Type B pancreatic cell (in vitro differentiated cells): Measurements from ENCODE around the gene ZSWIM6. TPM values are rescaled to one million over a fixed set of nuclear protein-coding genes. Genes with fewer than 3 reads are reported as not detected.

Source experiments
- DNase-seq: peaks from one replicate; pipeline ENCODE4 v3.0.0; 2021; ENCODE audit warnings: mixed read lengths; ENCODE audit not compliant: unreplicated experiment; ENCODE audit errors: extremely low spot score
- H3K27ac Mint-ChIP-seq: 2 replicates; pipeline ENCODE4 v1.8.0; 2021; ENCODE audit warnings: mild to moderate bottlenecking, mixed read lengths
- H3K27me3 Mint-ChIP-seq: 2 replicates; pipeline ENCODE4 v1.8.0; 2021; ENCODE audit warnings: mixed read lengths
- H3K36me3 Mint-ChIP-seq: 2 replicates; pipeline ENCODE4 v1.8.0; 2021; ENCODE audit warnings: mixed read lengths
- H3K4me1 Mint-ChIP-seq: one replicate; pipeline ENCODE4 v1.8.0; 2021; ENCODE audit warnings: mixed read lengths; ENCODE audit not compliant: unreplicated experiment
- H3K4me3 Mint-ChIP-seq: 2 replicates; pipeline ENCODE4 v1.8.0; 2021; ENCODE audit warnings: mild to moderate bottlenecking, mixed read lengths
- H3K9me3 Mint-ChIP-seq: 2 replicates; pipeline ENCODE4 v1.8.0; 2021; ENCODE audit warnings: mixed read lengths
- CTCF ChIP-seq: fragments of 200-600 bp; sonication (generic); conservative IDR thresholded peaks from 2 replicates; pipeline ENCODE4 v1.5.0; 2021; ENCODE audit warnings: antibody characterized with exemption, mild to moderate bottlenecking
- total RNA-seq: library from RNA; stranded (reverse); gene quantifications from 2 replicates; pipeline ENCODE4 v1.2.1, GENCODE V29; 2021; ENCODE audit warnings: low replicate concordance

The ZSWIM6 gene
- total RNA-seq, 1 donor from 2014 or later = 24.6 TPM

- Mint-ChIP-seq H3K4me1 (no peaks in the 10 kb centered on the region), H3K9me3 (peaks cover 9% of the 10 kb centered on the region), H3K36me3 (no peaks in the 10 kb centered on the region), H3K27ac (no peak overlapping the region), H3K27me3 (no peaks in the 10 kb centered on the region), H3K4me3 (no peak overlapping the region)
- DNase-seq = no peak
- TF ChIP-seq CTCF = no peak
These were observed 235.3 kb downstream of the ZSWIM6 start for GRCh38 chr5:61567337-61567736.

GRCh38 chr5:61569353-61569752 is 237.3 kb downstream of the ZSWIM6 start:
- TF ChIP-seq CTCF = no peak
- peaks cover 9% of the 10 kb centered on the region for H3K9me3 Mint-ChIP-seq
- no peaks in the 10 kb centered on the region for H3K36me3 Mint-ChIP-seq
- no peaks in the 10 kb centered on the region for H3K27me3 Mint-ChIP-seq
- no peak overlapping the region for H3K27ac Mint-ChIP-seq
- no peak overlapping the region for H3K4me3 Mint-ChIP-seq
- DNase-seq = no peak
- H3K4me1 Mint-ChIP-seq = no peaks in the 10 kb centered on the region

- TF ChIP-seq CTCF = no peak
- Mint-ChIP-seq H3K4me1 (peaks cover 6% of the 10 kb centered on the region), H3K36me3 (no peaks in the 10 kb centered on the region), H3K4me3 (no peak overlapping the region), H3K9me3 (peaks cover 9% of the 10 kb centered on the region), H3K27me3 (no peaks in the 10 kb centered on the region), H3K27ac (no peak overlapping the region)
- no peak for DNase-seq
These were observed 238.7 kb downstream of the ZSWIM6 start for GRCh38 chr5:61570767-61571166.

GRCh38 chr5:61572959-61573358 is 240.9 kb downstream of the ZSWIM6 start:
- Mint-ChIP-seq H3K4me1 (peaks cover 6% of the 10 kb centered on the region), H3K27me3 (no peaks in the 10 kb centered on the region), H3K9me3 (no peaks in the 10 kb centered on the region), H3K27ac (no peak overlapping the region), H3K4me3 (no peak overlapping the region), H3K36me3 (no peaks in the 10 kb centered on the region)
- DNase-seq = no peak
- no peak for TF ChIP-seq CTCF

GRCh38 chr5:61575103-61575502 is 243.0 kb downstream of the ZSWIM6 start:
- peak overlapping the region; percentile 26 for H3K27ac Mint-ChIP-seq
- no peaks in the 10 kb centered on the region for H3K9me3 Mint-ChIP-seq
- H3K27me3 Mint-ChIP-seq = no peaks in the 10 kb centered on the region
- H3K4me1 Mint-ChIP-seq = peaks cover 6% of the 10 kb centered on the region
- no peaks in the 10 kb centered on the region for H3K36me3 Mint-ChIP-seq
- TF ChIP-seq CTCF = no peak
- no peak overlapping the region for H3K4me3 Mint-ChIP-seq
- DNase-seq = no peak

GRCh38 chr5:61575581-61575980 is 243.5 kb downstream of the ZSWIM6 start:
- no peaks in the 10 kb centered on the region for H3K9me3 Mint-ChIP-seq
- H3K4me3 Mint-ChIP-seq = no peak overlapping the region
- no peak overlapping the region for H3K27ac Mint-ChIP-seq
- no peak for TF ChIP-seq CTCF
- no peaks in the 10 kb centered on the region for H3K27me3 Mint-ChIP-seq
- H3K36me3 Mint-ChIP-seq = no peaks in the 10 kb centered on the region
- H3K4me1 Mint-ChIP-seq = peaks cover 6% of the 10 kb centered on the region
- DNase-seq = no peak
